ENCODE data around the gene GTPBP4.

Gene GTPBP4

DNA sequence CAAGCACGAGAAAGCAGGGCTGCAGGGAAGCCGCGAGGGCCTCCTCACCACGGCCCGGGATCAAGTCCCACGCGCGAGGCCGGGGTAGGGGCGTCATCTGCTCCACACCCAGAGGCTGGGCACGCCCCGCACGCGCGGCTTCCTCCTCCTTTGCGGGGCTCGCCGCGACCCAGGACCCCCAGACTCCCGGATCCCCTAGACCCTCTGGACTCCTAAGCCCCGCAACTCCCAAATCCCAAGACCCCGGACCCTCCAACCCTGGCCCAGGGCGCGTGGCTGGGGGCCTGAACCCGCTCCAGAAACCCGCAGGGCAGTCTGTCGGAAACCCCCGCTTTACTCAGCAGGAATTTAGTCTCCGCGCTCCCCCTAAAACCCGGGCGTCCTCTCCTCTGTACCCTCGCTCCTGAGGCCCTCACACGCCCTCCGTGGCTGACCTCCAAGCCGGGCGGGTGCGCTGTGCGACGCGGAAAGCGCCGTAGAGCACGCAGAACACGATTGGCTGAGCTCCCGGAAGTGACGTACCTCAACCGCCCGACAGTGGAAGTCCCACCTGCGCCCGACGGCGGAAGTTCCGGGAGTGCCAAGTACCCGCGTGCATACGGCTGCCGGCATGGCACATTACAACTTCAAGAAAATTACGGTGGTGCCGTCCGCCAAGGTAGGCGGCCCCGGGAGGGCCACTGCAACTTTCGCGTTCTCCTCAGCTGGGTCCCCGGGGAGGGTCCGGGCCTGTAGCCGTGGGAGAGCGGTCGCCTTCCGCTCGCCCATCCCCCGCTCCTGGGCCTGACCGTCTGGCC lies at the start of gene GTPBP4:
TSS of gene GTPBP4 (plus strand) at position 565 of the 797 bp plus-strand sequence. CDS start at position 611, 46 bp downstream.
- DNase-seq (ENCODE audit: low read depth in 2 of 2), result peak; percentile 94 to 96

DNA sequence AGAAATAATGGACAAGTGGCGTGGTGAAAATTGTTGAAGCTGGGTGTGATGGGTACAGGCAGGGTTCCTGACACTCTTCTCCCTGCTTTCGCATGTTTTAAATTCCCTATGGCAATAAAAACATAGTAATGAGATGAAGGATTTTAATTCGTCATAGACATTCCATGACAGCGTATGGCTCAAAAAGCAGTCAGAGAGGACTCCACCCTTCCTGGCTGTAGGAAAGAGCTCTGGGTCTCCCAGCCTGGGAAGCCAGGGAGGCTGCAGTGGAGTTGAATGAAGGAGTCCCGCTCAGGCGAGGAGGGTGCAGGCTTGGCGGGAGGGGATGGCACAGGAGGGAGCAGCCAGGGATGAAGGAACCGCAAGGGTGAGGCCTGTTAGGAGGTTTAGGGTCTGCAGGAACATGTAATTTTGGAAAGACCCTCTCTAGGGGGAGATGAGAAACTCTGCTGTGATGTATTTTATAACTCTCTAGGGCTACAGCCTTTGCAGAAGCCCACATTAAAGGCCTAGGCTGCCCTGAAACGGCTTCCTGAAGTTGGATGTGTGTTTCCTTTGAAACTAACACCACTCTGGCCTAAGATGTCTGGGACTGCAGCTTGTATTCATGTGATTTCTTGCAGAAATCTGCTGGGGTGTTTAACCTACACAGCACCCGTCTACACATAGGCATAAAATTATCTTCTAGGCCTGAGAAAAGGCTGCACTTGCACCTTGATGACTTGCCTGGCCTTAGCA lies 49.1 kb upstream of the GTPBP4 start:
- no peak for DNase-seq (ENCODE audit: low read depth in 2 of 2)

DNA sequence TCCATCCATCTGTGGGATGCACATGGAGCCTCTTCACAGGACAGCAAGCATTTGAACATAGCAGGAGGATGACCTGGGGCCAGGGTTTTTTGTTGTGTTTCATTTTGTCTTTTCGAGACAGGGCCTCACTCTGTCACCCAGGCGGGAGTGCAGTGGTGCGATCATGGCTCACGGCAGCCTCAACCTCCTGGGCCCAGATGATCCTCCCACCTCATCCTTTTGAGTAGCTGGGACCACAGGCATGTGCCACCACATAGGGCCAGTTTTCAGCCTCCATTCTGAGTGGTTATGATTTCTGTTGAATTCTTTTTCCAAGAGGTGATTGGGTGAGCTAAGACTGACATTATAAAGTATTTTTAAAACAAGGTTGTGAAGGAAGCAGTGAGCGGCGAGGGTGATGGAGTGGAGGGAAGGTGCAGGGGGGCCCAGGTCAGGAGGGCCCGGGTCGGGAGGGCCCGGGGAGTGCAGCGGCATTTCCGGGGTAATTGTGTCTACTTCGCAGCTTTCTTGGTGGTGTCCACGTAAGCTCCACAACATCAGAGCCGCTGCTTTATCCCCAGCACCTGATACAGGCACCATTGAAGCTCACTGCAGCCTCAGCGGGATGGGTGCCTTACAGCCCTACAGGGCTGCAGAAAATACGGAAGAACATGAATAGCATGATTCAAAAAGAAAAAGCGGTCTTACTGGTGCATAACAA lies 44.8 kb upstream of the GTPBP4 start:
- no peak for DNase-seq (ENCODE audit: low read depth in 2 of 2)

DNA sequence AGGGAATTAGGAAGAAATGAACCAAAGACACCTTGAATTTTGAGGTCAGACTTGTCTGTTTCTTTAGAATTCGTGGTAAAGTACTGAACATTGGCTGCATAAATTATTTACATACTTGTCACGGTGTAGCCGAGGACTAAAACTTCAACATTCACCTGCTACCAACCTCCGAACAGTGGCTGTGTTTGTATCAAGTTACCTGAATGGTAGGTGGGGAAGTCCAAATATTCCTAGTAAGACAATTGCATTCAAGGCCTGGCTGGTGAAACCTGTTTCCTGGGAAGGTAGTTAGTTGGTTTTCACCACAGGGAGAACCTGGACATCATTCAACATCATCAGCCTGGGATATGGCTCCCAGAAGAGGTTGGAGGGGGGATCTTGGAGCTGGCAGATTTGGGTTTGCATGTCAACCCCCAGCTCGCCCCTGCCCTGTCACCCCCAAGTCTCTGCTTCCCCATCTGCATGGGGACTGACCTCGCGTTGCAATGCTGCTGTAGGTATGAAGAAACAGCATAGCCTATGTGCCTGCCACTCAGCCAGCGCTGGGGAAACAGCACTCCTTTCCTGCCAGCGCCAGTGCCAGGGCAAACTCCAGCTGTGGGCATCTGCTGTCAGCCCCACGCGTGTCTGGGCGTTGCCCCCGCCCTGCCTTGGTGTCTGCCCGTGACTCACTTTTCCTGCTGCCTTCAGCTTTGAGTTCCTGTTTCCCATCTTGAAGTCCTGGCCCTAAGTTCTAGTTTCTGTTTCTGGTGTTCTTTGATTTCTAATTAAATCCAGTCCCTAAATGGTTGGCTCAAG lies 44.0 kb upstream of the GTPBP4 start:
- peak in 1 of 2 experiments; percentile 22 for DNase-seq (ENCODE audit: low read depth in 2 of 2)

DNA sequence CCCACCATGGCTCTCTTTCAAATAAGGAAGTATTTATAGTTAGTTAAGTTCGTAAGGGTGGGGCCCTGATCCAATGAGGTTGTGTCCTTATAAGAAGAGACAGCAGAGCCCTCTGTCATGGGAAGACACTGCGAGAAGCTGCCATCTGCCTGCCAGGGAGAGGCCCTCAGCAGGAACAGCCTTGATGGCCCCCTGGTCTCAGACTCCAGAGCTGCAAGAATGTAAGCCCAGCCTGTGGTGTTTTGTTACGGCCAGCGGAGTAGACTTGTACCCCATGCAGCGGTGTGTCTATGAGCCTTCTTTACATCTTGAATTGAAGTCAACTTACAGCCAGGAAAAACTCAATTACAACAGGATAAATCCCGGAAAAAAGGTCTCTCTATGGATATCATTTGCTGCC lies 42.5 kb upstream of the GTPBP4 start:
- no peak for DNase-seq (ENCODE audit: low read depth in 2 of 2)

DNA sequence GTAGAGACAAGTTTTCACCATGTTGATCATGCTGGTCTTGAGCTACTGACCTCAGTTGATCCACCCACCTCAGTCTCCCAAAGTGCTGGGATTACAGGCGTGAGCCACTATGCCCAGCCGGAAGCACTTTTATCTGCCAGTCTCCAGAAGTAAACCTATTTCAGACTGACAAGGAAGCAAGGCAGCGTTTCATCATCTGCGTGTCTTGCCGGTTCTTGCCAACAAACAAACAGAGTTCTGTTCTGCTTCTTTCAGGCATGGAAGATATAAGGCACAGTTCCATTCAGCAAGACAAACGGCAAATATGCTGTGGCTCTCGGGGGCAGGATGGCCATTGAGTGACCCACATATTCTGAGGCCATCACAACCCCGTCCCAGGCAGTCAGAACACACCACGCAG lies 41.2 kb upstream of the GTPBP4 start:
- no peak for DNase-seq (ENCODE audit: low read depth in 2 of 2)

DNA sequence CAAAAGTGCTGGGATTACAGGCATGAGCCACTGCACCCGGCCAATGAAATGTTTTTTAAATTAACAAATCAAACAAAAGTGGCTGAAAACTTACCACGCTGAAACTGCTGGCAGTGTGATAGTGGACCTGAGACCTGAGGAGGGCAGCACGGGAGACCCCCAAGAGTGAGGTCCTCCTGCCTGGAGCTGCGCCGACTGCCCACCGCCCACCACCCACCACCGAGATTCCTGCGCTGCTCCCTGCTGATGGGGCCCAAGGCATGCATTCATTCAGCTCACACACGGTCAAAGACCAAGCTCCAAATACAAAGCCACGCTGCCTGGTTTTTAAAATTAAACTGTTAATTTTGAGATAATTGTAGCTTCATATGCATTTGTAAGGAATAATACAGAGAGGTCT lies 40.4 kb upstream of the GTPBP4 start:
- DNase-seq (ENCODE audit: low read depth in 2 of 2), result no peak

DNA sequence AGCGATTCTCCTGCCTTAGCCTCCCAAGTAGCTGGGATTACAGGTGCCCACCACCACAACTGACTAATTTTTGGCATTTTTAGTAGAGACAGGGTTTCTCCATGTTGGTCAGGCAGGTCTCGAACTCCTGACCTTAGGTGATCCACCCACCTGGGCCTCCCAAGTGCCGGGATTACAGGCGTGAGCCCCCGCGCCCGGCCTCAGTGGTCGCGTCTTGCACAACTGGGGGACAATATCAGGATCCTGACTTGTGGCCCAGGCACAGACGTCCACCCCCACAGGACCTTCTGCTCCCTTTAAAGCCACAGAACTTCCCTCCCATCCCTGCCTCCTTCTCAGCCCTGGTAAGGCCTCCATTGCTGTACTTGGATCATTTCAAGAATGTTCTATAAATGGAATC lies 39.9 kb upstream of the GTPBP4 start:
- no peak for DNase-seq (ENCODE audit: low read depth in 2 of 2)

DNA sequence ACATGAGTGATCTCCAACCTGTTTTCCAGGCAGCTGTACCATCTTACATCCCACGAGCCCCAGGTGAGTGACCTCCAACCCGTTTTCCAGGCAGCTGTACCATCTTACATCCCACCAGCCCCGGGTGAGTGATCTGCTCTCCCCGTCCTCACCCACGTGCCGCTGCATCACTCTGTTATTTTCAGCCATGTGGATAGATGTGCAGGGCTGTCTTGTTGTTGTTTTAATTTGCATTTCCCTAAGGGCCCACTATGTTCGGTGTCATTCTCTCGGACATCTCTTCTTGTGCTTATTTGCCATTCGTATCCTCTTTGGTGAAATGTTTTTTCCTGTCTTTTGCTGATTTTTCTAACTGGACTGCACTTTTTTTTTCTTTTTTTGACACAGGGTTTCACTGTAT lies 38.8 kb upstream of the GTPBP4 start:
- DNase-seq (ENCODE audit: low read depth in 2 of 2), result no peak

DNA sequence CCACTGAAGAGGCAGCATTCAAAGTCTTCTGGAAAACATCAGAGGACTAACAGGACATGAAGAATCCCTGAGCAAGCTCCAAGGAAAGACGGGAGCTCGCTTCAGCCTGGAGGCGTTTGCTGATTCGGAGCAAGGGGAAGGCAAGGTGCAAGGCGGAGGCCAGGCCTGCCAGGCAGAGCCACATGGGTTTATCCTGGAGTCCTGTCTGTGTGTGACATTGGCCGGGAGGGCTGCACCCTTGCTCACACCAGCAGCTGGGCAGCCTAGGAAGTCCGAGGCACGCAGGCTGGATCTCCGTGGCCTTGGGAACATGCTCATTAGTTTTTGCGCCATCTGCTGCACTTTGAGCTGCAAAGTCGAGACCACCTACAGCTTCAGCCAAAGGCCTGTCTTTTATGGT lies 34.4 kb upstream of the GTPBP4 start:
- DNase-seq (ENCODE audit: low read depth in 2 of 2), result no peak

DNA sequence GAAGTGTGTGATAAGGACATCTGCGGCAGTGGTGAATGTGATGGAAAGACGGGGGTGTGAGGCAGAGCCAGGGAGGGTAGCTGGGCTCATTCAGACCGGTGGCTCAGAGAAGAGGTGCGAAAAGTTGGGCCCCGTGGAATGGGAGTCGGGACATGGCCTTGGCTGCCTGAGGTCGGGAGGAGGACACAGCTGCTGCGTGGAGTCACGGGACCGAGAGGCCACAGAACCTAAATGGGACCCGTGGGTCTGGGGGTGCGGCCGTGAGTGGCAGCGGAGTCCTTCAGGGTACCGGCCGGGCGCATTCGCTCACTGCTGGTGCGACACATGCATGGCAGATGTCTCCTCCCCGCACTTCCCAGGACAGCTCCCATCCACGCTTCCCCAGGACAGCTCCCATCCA lies 33.8 kb upstream of the GTPBP4 start:
- DNase-seq (ENCODE audit: low read depth in 2 of 2), result no peak

DNA sequence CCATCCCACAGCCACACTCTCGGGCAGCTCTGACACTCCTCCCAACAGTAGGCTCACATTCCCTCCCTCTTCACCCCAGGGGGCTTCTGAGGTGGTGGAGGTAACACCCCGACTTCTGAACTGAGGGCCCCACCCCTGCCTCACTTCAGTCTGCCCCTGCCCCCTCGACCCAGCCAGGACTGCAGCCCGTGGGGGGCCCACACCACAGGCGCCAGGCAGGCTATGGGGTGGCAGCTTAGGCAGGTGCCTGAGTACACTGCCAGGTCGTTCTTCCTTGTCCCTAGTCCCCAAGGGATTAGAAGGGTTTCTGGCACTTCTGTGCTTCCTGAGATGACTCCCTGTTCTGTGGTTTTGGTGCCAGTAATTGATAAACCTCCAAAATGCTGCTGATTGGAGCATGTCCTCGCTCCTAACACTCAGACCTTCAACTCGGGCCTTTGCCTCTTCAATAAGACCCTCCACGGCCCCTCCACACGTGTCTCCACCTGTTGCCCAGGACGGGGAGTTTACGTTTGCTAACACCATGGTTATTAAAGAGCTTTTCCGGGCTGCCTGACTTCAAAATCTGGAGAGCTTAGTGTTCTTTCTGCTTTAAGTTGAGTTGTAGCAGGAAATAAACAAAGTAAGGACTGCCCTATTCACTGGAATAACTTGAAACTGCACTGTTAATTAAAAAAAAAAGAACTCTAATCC lies 33.0 kb upstream of the GTPBP4 start:
- no peak for DNase-seq (ENCODE audit: low read depth in 2 of 2)

DNA sequence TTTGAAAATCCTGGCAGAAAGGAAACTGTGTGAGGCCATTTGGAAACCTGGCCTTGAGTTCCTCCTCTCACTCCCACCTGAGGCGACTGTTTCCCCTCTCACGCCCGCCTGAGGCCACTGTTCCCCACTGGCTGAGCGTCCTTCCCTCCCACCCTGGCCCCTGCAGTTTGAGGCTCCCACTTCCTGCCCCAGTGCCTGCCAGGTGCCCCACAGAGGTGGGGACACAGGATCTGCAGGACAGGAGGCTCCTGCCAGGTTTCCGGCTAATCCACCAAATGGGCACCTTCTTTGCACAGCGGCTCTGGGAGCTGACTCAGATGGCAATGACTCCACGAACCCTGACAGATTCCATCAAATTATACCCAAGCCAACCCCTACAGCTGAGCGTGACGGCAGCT lies 32.4 kb upstream of the GTPBP4 start:
- DNase-seq (ENCODE audit: low read depth in 2 of 2), result no peak

DNA sequence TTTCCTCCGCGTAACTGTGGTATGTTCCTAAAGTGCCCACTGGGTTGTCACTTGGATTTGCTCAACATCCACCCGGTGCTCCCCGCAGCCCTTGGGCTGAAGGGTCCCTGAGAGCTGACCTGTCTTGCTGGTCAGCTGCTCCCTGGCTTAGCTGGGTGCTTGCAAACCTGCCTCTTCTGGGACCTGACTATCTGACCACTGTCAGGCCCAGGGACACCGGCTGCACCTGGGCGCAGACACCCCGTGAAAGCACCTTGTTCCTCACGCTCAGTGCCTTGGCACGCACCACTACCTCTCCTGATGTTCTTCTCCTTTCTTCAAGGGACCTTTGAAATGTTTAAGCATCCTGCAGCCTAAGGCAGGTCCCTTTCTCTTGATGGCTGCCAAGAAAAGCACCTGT lies 30.1 kb upstream of the GTPBP4 start:
- no peak for DNase-seq (ENCODE audit: low read depth in 2 of 2)

DNA sequence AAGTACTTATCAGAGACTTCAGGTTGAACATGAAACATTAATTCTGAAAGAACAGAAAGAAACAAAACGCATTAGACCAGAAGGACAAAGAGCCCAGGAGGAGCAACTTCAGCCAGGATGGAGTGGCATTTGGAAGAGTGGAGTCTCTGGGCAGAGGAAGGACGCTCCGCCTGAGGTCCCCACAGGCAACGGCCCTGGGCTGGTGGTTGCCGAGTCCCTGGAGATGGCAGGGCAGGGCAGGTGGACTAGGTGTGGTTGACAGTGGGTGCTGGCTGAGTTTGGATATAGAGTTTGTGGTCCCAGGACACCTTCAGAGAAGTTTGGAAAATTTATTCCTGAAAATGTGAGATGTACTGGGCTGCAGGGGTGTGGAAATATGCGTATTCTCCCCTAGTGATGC lies 29.4 kb upstream of the GTPBP4 start:
- DNase-seq (ENCODE audit: low read depth in 2 of 2), result no peak

DNA sequence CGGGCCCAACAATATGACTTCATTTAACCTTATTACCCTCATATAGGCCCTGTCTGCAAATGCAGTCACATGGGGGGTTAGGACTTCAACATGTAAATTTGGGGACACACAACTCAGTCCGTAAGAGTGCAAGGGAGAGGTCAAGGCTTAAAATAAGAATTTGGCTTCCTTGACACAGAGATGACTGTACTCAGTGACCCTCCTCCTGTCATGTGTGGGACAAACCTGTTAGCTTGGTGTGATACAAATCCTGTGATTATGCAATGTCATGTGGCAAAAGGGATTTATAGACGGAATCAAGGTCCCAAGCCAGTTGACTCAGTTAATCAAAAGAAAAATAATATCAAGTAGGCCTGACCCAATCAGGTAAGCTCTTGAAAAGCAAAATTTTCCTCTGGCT lies 25.9 kb upstream of the GTPBP4 start:
- no peak for DNase-seq (ENCODE audit: low read depth in 2 of 2)

DNA sequence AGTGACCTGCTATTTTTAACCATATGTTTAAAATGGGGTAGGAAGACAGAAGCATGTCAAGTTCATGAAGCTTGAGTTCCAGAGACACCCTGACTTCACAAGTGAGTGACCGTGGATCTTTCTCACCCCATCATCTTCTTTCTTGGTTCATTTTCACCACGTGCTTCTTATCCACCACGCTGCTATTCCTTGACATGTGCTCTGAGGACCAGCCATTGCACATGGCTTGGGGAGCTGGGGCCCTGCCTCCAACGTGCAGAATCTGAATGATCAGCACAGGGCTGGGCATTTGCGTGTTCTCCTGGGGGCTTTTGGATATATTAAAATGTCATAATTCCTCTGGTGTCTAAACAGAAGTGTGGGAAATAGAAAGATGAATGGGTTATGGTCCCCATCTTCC lies 25.0 kb upstream of the GTPBP4 start:
- DNase-seq (ENCODE audit: low read depth in 2 of 2), result no peak

DNA sequence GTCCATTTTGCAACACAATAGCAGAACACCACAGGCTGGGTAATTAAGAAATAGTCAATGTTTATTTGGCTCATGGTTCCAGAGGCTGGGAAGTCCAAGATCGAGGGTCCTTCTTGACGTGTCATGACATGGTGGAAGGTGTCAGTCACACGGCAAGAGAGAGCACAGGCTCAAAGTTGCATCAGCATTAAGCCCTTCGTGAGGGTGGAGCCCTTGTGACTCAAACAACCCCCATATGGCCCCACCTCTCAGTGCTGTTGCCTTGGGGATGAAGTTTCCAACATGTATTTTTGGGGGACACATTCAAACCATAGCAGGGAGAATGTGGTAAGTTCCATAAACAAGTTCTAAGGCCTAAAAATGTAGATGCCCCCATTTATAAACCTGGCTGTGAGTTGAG lies 24.6 kb upstream of the GTPBP4 start:
- no peak for DNase-seq (ENCODE audit: low read depth in 2 of 2)

DNA sequence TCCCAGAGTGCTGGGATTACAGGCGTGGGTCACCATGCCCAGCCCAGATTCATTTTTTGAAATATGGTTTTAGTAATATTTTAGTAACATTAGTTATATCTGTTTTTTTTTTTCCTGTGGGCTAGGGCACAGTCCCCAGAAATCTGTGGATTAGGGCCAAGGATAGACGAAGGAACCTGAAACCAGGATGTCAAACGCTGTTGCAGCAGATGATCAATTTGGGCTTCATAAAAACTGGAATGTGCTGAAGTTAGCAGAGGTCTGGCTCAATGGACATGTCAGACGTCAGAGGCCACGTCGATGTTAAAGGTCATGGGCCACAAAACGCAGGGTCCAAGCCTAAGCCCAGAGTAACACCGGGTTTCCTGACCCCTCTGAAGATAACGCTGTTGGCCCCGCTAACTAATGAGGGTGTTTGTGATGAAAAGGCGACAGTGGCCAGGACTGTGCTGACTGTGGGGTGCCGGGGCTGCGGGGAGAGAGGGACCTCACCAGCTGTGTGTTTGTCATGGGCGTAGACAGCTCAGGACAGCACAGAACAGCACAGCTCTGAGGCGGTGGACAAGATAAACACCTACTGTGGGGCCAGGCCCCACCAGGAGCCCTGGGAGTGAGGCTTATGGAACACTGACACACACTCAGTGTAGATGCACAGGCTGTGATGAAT lies 23.8 kb upstream of the GTPBP4 start:
- DNase-seq (ENCODE audit: low read depth in 2 of 2), result no peak

DNA sequence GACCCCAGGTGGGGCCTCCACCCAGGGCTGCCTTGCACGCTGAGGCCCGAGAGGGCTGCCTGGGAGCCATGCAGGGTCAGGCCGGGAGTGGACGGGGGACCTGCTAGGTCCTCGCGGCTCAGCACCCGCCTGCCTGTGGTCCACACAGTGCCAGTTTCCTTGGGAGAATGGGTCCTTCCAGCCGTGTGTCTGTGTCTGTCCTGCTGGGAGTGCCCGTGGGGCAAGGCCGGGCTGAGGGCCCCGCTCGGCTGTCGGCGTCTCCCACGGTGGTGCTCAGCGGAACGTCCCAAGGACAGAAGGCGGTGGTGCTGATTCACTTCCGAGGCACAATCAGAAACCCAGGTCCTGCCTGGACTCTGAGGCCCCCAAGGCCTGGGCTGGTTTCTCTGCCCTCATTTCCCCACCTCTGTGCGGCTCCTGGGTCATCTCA lies 23.2 kb upstream of the GTPBP4 start:
- no peak for DNase-seq (ENCODE audit: low read depth in 2 of 2)
